Esophagus squamous epithelium (tissue), 5 donors: ENCODE data around the gene PNMA1. TPM values are rescaled to one million over a fixed set of nuclear protein-coding genes. Genes with fewer than 3 reads are reported as not detected.

Experiments used
- DNase-seq: peaks from one replicate; lab custom pipeline; 2025; lab: John Stamatoyannopoulos, UW
- H3K27ac ChIP-seq, 4 donors: fragments of 200-600 bp; sonication (generic); one replicate each; pipeline ENCODE4 v1.5.1; 2016 to 2019; ENCODE audit warnings: mild to moderate bottlenecking in 1 of 4
- H3K27me3 ChIP-seq, 4 donors: fragments of 200-600 bp; sonication (generic); 1 replicate in 3 of 4; 2 replicates in 1 of 4; pipeline versions ENCODE4 v1.5.1 to v1.6.0; 2017 to 2021; ENCODE audit warnings: antibody characterized with exemption in 1 of 4
- H3K36me3 ChIP-seq, 3 donors: fragments of 200-600 bp; sonication (generic); one replicate each; pipeline ENCODE4 v1.5.1; 2016 to 2019
- H3K4me1 ChIP-seq, 3 donors: fragments of 200-600 bp; sonication (generic); one replicate each; pipeline ENCODE4 v1.5.1; 2017 to 2019
- H3K4me3 ChIP-seq, 4 donors: fragments of 200-600 bp; sonication (generic); 1 replicate in 3 of 4; 2 replicates in 1 of 4; pipeline ENCODE4 v1.5.1; 2016 to 2019; ENCODE audit warnings: mild to moderate bottlenecking in 2 of 4, moderate library complexity in 1 of 4
- H3K9me3 ChIP-seq, 3 donors: fragments of 200-600 bp; sonication (generic); one replicate each; pipeline ENCODE4 v1.5.1; 2016 to 2019
- CTCF ChIP-seq, 6 experiments: fragments of 450-650 bp in 4 of 6; fragments of 200-600 bp in 2 of 6; sonication (generic) in 2 of 6; IDR thresholded peaks; one replicate each; pipeline ENCODE4 v1.5.1; 2016 to 2019; ENCODE audit warnings: antibody characterized with exemption in 6 of 6, mild to moderate bottlenecking in 4 of 6, moderate library complexity in 4 of 6
- POLR2A ChIP-seq, 4 donors: fragments of 450-650 bp; IDR thresholded peaks; one replicate each; pipeline ENCODE4 v1.6.1; 2017; ENCODE audit warnings: antibody characterized with exemption in 4 of 4, mild to moderate bottlenecking in 4 of 4, moderate library complexity in 3 of 4
- WGBS, 2 donors: methylation state at CpG; one replicate each; pipeline ENCODE4 v1.1.5; 2018; 5-methylcytosine and 5-hydroxymethylcytosine counted together
- intact Hi-C: fragments of 100-400 bp; cut with DNase I; formaldehyde crosslinking; loops from one replicate; pipeline ENCODE4 v1.15.0; 2022
- total RNA-seq, 4 donors: library from RNA; depleted of rRNA; stranded (reverse); fragments of >200 nt; gene quantifications; one replicate each; pipeline ENCODE4 v1.1.0, GENCODE V29; 2016
- donor health status: DM: yes; HTN: yes; CAD: no.

The PNMA1 gene
- total RNA-seq, 4 donors from 2014 or later: 4.2 to 13.9 (median 7.2) TPM

GRCh38 chr14:73684627-73685026 is 29.6 kb downstream of the PNMA1 start:
- H3K27ac ChIP-seq: no peak overlapping the region
- H3K4me1 ChIP-seq: no peaks in the 10 kb centered on the region
- H3K27me3 ChIP-seq: no peaks in the 10 kb centered on the region
- H3K9me3 ChIP-seq: no peaks in the 10 kb centered on the region
- WGBS, 2 donors: 86 to 91% methylated on average over 5 of the region's 5 CpGs
- TF ChIP-seq POLR2A (IDR thresholded peaks at IDR 0.05): no peak
- TF ChIP-seq CTCF (IDR thresholded peaks at IDR 0.05): no peak
- no peak overlapping the region for H3K4me3 ChIP-seq
- H3K36me3 ChIP-seq: peaks cover 0 to 15% (median 0%) of the 10 kb centered on the region in 3 donors
- no peak for DNase-seq
- intact Hi-C loops: no loop called here

DNA sequence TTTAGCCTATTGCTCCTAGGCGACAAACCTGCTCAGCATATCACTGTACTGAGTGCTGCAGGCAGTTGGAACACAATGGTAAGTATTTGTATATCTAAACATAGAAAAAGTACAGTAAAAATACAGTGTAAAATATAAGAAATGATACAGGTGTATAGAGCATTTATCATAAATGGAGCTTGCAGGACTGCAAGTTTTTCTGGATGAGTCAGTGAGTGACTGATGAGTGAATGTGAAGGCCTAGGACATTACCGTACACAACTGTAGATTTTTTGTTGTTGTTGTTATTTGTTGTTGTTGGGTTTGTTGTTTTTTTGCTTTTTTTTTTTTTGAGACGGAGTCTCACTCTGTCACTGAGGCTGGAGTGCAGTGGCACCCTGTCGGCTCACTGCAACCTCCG is 33.4 kb downstream of the PNMA1 start:
- WGBS, 2 donors: 87 to 88% methylated on average over 5 of the region's 5 CpGs
- intact Hi-C loops: no loop called here
- Histone ChIP-seq H3K4me1 (no peaks in the 10 kb centered on the region), H3K9me3 (no peaks in the 10 kb centered on the region), H3K27me3 (no peaks in the 10 kb centered on the region), H3K4me3 (no peak overlapping the region), H3K27ac (no peak overlapping the region), H3K36me3 (no peaks in the 10 kb centered on the region)
- TF ChIP-seq CTCF (IDR thresholded peaks at IDR 0.05) (no peak), POLR2A (IDR thresholded peaks at IDR 0.05) (no peak)
- DNase-seq: no peak

- Histone ChIP-seq H3K36me3 (no peaks in the 10 kb centered on the region), H3K9me3 (no peaks in the 10 kb centered on the region), H3K27me3 (no peaks in the 10 kb centered on the region), H3K4me3 (no peak overlapping the region), H3K27ac (no peak overlapping the region), H3K4me1 (no peaks in the 10 kb centered on the region)
- 88 to 91% methylated on average over 4 of the region's 4 CpGs for WGBS, 2 donors
- TF ChIP-seq CTCF (IDR thresholded peaks at IDR 0.05): no peak
- TF ChIP-seq POLR2A (IDR thresholded peaks at IDR 0.05): no peak
- intact Hi-C loops: no loop called here
- DNase-seq: no peak
These were observed 35.5 kb downstream of the PNMA1 start for GRCh38 chr14:73678698-73679097.

DNA sequence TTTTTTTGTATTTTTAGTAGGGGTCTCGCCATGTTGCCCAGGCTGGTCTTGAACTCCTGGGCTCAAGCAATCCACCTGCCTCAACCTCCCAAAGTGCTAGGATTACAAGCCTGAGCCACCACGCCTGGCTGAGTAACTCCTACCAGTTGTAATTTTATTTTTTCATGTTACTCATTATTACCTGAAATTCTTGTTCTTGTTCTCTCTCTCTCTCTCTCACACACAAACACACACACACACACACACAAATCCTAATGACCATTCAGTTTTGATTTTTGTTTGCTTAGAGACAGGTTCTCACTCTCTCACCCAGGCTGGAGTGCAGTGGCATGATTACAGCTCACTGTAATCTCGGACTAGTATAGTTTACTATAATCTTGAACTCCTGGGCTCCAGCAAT is 39.2 kb downstream of the PNMA1 start:
- H3K4me1 ChIP-seq: no peaks in the 10 kb centered on the region
- peak overlapping the region in 1 of 4 donors; percentile 4 for H3K27ac ChIP-seq
- no peaks in the 10 kb centered on the region for H3K9me3 ChIP-seq
- WGBS, 2 donors: 80 to 87% methylated on average over 3 of the region's 3 CpGs
- intact Hi-C loops: no loop called here
- TF ChIP-seq POLR2A (IDR thresholded peaks at IDR 0.05) (no peak), CTCF (IDR thresholded peaks at IDR 0.05) (no peak)
- no peak overlapping the region for H3K4me3 ChIP-seq
- no peaks in the 10 kb centered on the region for H3K27me3 ChIP-seq
- no peak for DNase-seq
- peaks cover 0 to 5% (median 0%) of the 10 kb centered on the region in 3 donors for H3K36me3 ChIP-seq

DNA sequence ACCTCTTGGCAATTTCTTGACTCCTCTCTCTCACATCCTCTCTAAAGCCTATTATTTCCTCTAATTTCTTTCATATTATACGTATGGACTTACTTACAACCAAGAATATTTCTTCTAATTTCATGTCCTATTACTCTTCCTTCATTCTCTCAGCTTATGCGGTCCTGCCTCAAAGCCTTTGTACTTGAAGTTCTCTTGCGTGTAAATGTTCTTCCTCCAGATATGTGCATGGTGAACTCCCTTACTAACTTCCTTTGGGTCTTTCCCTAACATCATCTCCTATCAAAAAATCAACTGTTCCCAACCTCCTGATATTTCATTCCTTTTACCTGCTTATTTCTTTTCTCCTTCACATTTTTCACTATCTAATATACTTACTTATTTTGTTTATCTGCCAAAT is 46.3 kb downstream of the PNMA1 start:
- no peak overlapping the region for H3K4me3 ChIP-seq
- 90 to 96% methylated on average over 3 of the region's 3 CpGs for WGBS, 2 donors
- no peaks in the 10 kb centered on the region for H3K4me1 ChIP-seq
- no peak overlapping the region for H3K27ac ChIP-seq
- H3K27me3 ChIP-seq: no peaks in the 10 kb centered on the region
- intact Hi-C loops: no loop called here
- DNase-seq: no peak
- TF ChIP-seq CTCF (IDR thresholded peaks at IDR 0.05) (no peak), POLR2A (IDR thresholded peaks at IDR 0.05) (no peak)
- no peaks in the 10 kb centered on the region for H3K36me3 ChIP-seq
- no peaks in the 10 kb centered on the region for H3K9me3 ChIP-seq
